Smooth muscle cell (in vitro differentiated cells): ENCODE measurements around the gene TTLL5. TPM values are rescaled to one million over a fixed set of nuclear protein-coding genes. Genes with fewer than 3 reads are reported as not detected.

Experiments
- DNase-seq: peaks from one replicate; lab custom pipeline; 2025; ENCODE audit not compliant: unreplicated experiment; lab: John Stamatoyannopoulos, UW
- H2AFZ ChIP-seq: fragments of 200-600 bp; sonication (generic); 2 replicates; pipeline ENCODE4 v1.6.0; 2016; ENCODE audit warnings: antibody characterized with exemption, low read depth, mild to moderate bottlenecking
- H3F3A ChIP-seq: fragments of 200-600 bp; sonication (generic); 2 replicates; pipeline ENCODE4 v1.6.0; 2017; ENCODE audit warnings: antibody characterized with exemption, low read depth
- H3K27ac ChIP-seq: fragments of 200-600 bp; sonication (generic); 2 replicates; pipeline ENCODE4 v1.5.1; 2016; ENCODE audit warnings: low read depth, mild to moderate bottlenecking
- H3K27me3 ChIP-seq: fragments of 200-600 bp; sonication (generic); 2 replicates; pipeline ENCODE4 v1.6.1; 2016; ENCODE audit warnings: low read depth, mild to moderate bottlenecking
- H3K36me3 ChIP-seq: fragments of 200-600 bp; sonication (generic); 2 replicates; pipeline ENCODE4 v1.5.1; 2016; ENCODE audit warnings: low read depth
- H3K4me1 ChIP-seq: fragments of 200-600 bp; sonication (generic); 2 replicates; pipeline ENCODE4 v1.5.1; 2016; ENCODE audit warnings: low read depth
- H3K4me2 ChIP-seq: fragments of 200-600 bp; sonication (generic); 2 replicates; pipeline ENCODE4 v1.6.0; 2016; ENCODE audit warnings: mild to moderate bottlenecking
- H3K4me3 ChIP-seq: fragments of 200-600 bp; sonication (generic); 2 replicates; pipeline ENCODE4 v1.5.1; 2016; ENCODE audit warnings: mild to moderate bottlenecking
- H3K79me2 ChIP-seq: fragments of 200-600 bp; sonication (generic); 2 replicates; pipeline ENCODE4 v1.6.0; 2016; ENCODE audit warnings: low read depth, mild to moderate bottlenecking
- H3K9ac ChIP-seq: fragments of 200-600 bp; sonication (generic); 2 replicates; pipeline ENCODE4 v1.6.0; 2016; ENCODE audit warnings: low read depth
- H3K9me3 ChIP-seq: fragments of 200-600 bp; sonication (generic); replicated peaks from 2 replicates; pipeline ENCODE4 v1.5.1; 2016; ENCODE audit warnings: low read depth
- H4K20me1 ChIP-seq: fragments of 200-600 bp; sonication (generic); 2 replicates; pipeline ENCODE4 v1.6.0; 2016; ENCODE audit warnings: low read depth
- CTCF ChIP-seq: fragments of 200-600 bp; sonication (generic); IDR thresholded peaks from 2 replicates; pipeline ENCODE4 v1.5.1; 2017; ENCODE audit warnings: borderline replicate concordance, mild to moderate bottlenecking, antibody characterized with exemption; ENCODE audit not compliant: insufficient read depth, poor library complexity, severe bottlenecking
- WGBS: methylation state at CpG from one replicate; pipeline ENCODE4 v1.1.7; 2016; ENCODE audit warnings: low lambda C conversion rate; 5-methylcytosine and 5-hydroxymethylcytosine counted together
- polyA plus RNA-seq: library from polyadenylated mRNA; unstranded; fragments of >200 nt; fragmentation: Nextera tagmentation; extraction: Ambion mirVana; gene quantifications from 2 replicates; pipeline ENCODE4 v1.2.1, GENCODE V29; 2016
- total RNA-seq: library from RNA; depleted of rRNA; stranded (reverse); fragments of >200 nt; gene quantifications from 2 replicates; pipeline ENCODE4 v1.2.3, GENCODE V29; 2014

TTLL5 gene
- total and polyA plus RNA-seq, 2 experiments from 2014 or later: 12.6 to 38.0 TPM

- Histone ChIP-seq H3K79me2 (peaks cover 14% of the 10 kb centered on the region), H3K4me1 (no peaks in the 10 kb centered on the region), H3K27ac (no peak overlapping the region), H3F3A (no peaks in the 10 kb centered on the region), H3K36me3 (peaks cover 13% of the 10 kb centered on the region), H3K9ac (no peak overlapping the region), H3K4me2 (no peak overlapping the region), H3K4me3 (no peak overlapping the region), H2AFZ (no peak overlapping the region), H4K20me1 (peaks cover 33% of the 10 kb centered on the region), H3K9me3 (no peaks in the 10 kb centered on the region), H3K27me3 (no peaks in the 10 kb centered on the region)
- no peak for TF ChIP-seq CTCF
- WGBS: 76% methylated on average over 8 of the region's 8 CpGs
- no peak for DNase-seq
These were observed 308.8 kb downstream of the TTLL5 start for GRCh38 chr14:75969891-75970290.

GRCh38 chr14:75970989-75971388 lies 309.9 kb downstream of the TTLL5 start:
- DNase-seq: no peak
- H3K27me3 ChIP-seq: no peaks in the 10 kb centered on the region

GRCh38 chr14:75971509-75971908 lies 310.5 kb downstream of the TTLL5 start:
- Histone ChIP-seq H3F3A (no peaks in the 10 kb centered on the region), H3K36me3 (no peaks in the 10 kb centered on the region), H3K4me2 (no peak overlapping the region), H3K9ac (no peak overlapping the region), H3K27me3 (no peaks in the 10 kb centered on the region), H3K9me3 (no peaks in the 10 kb centered on the region), H4K20me1 (peaks cover 41% of the 10 kb centered on the region), H2AFZ (no peak overlapping the region), H3K4me1 (peaks cover 2% of the 10 kb centered on the region), H3K4me3 (no peak overlapping the region), H3K27ac (no peak overlapping the region), H3K79me2 (peaks cover 27% of the 10 kb centered on the region)
- no peak for DNase-seq
- WGBS: 96% methylated on average over 15 of the region's 15 CpGs
- no peak for TF ChIP-seq CTCF

More at GRCh38 chr14:75970989-75971388, 309.9 kb downstream of the TTLL5 start:
- no peak overlapping the region for H3K9ac ChIP-seq
- no peak overlapping the region for H2AFZ ChIP-seq
- H3K9me3 ChIP-seq: no peaks in the 10 kb centered on the region
- peaks cover 38% of the 10 kb centered on the region for H4K20me1 ChIP-seq
- H3K27ac ChIP-seq: no peak overlapping the region
- 93% methylated on average over 9 of the region's 9 CpGs for WGBS
- peaks cover 2% of the 10 kb centered on the region for H3K36me3 ChIP-seq
- no peak for TF ChIP-seq CTCF
- H3K79me2 ChIP-seq: peaks cover 22% of the 10 kb centered on the region
- H3K4me3 ChIP-seq: no peak overlapping the region
- H3F3A ChIP-seq: no peaks in the 10 kb centered on the region
- no peaks in the 10 kb centered on the region for H3K4me1 ChIP-seq
- H3K4me2 ChIP-seq: no peak overlapping the region

- Histone ChIP-seq H3K79me2 (peaks cover 41% of the 10 kb centered on the region), H3K9me3 (no peaks in the 10 kb centered on the region), H3K4me3 (no peak overlapping the region), H2AFZ (no peak overlapping the region), H3K27me3 (no peaks in the 10 kb centered on the region), H4K20me1 (peaks cover 41% of the 10 kb centered on the region), H3F3A (no peaks in the 10 kb centered on the region), H3K9ac (no peak overlapping the region), H3K4me1 (peaks cover 16% of the 10 kb centered on the region), H3K36me3 (no peaks in the 10 kb centered on the region), H3K27ac (no peak overlapping the region), H3K4me2 (no peak overlapping the region)
- no peak for DNase-seq
- 31% methylated on average over 7 of the region's 7 CpGs for WGBS
- TF ChIP-seq CTCF: no peak
These were observed 311.9 kb downstream of the TTLL5 start for GRCh38 chr14:75972801-75973421.
